GM19238 (cell line): Measurements from ENCODE around the gene RHOT2.
"Not testable (repeated sequence)": the region's sequence is repeated elsewhere in the genome, so short reads cannot be mapped to it uniquely, and the experiment has no call there.

Source experiments
- DNase-seq: peaks from one replicate; pipeline ENCODE4 v3.0.0; 2011; ENCODE audit warnings: low spot score; ENCODE audit not compliant: insufficient read length

RHOT2 gene

GRCh38 chr16:680967-681745, 13.2 kb downstream of the RHOT2 start:
- no peak for DNase-seq

GRCh38 chr16:681746-682427, 14.0 kb downstream of the RHOT2 start:
- no peak for DNase-seq

- DNase-seq, result no peak
These were observed 14.8 kb downstream of the RHOT2 start for GRCh38 chr16:682493-683395.

- DNase-seq, result no peak
These were observed 15.6 kb downstream of the RHOT2 start for GRCh38 chr16:683396-684070.

- DNase-seq, result peak; percentile 100
These were observed 16.3 kb downstream of the RHOT2 start, which contains the start of gene JMJD8 for GRCh38 chr16:684071-684794. Gene JMJD8 (minus strand): TSS chr16:684334. CDS start chr16:684319, 15 bp downstream.

- DNase-seq, result no peak
These were observed 17.2 kb downstream of the RHOT2 start for GRCh38 chr16:684961-685696.

GRCh38 chr16:685967-686366, 18.0 kb downstream of the RHOT2 start:
- no peak for DNase-seq

GRCh38 chr16:686459-687260, 18.7 kb downstream of the RHOT2 start:
- DNase-seq, result no peak

- no peak for DNase-seq
These were observed 19.6 kb downstream of the RHOT2 start for GRCh38 chr16:687499-687898.

GRCh38 chr16:689175-689897, 21.4 kb downstream of the RHOT2 start:
- DNase-seq, result no peak

- not testable (repeated sequence) for DNase-seq
These were observed 23.3 kb downstream of the RHOT2 start for GRCh38 chr16:691242-691641.

- DNase-seq, result no peak
These were observed 24.6 kb downstream of the RHOT2 start for GRCh38 chr16:692356-693108.

- DNase-seq, result no peak
These were observed 25.4 kb downstream of the RHOT2 start for GRCh38 chr16:693364-693763.

GRCh38 chr16:693766-694165, 25.8 kb downstream of the RHOT2 start:
- no peak for DNase-seq

- no peak for DNase-seq
These were observed 26.4 kb downstream of the RHOT2 start for GRCh38 chr16:694187-694862.

GRCh38 chr16:694863-695354, 27.0 kb downstream of the RHOT2 start:
- no peak for DNase-seq
